ENCODE measurements around the gene OR1F1. TPM values are rescaled to one million over a fixed set of nuclear protein-coding genes. Genes with fewer than 3 reads are reported as not detected.

The OR1F1 gene
- polyA plus RNA-seq, 1 of the 3 experiments (the other 2 are of a cell fraction) = 0.71 TPM

GRCh38 chr16:3193221-3194212 is 5.5 kb downstream of the OR1F1 start:
- TF ChIP-seq RXRA (IDR thresholded peaks at IDR 0.05; ENCODE audit: borderline replicate concordance, low read depth) = no peak
- TF ChIP-seq JUND (IDR thresholded peaks at IDR 0.05) = no peak
- no peak for TF ChIP-seq GATA2 (CRISPR knock-in tag; IDR thresholded peaks at IDR 0.05)
- TF ChIP-seq MEF2A (IDR thresholded peaks at IDR 0.05; ENCODE audit: borderline replicate concordance, low read depth) = no peak
- no peak for TF ChIP-seq MXI1 (IDR thresholded peaks at IDR 0.05; ENCODE audit: low read depth, low read length)
- no peak for TF ChIP-seq RCOR1 (IDR thresholded peaks at IDR 0.05; ENCODE audit: low read length)
- no peak for TF ChIP-seq YY1 (IDR thresholded peaks at IDR 0.05; ENCODE audit: low read depth)
- TF ChIP-seq, protein P1, sequence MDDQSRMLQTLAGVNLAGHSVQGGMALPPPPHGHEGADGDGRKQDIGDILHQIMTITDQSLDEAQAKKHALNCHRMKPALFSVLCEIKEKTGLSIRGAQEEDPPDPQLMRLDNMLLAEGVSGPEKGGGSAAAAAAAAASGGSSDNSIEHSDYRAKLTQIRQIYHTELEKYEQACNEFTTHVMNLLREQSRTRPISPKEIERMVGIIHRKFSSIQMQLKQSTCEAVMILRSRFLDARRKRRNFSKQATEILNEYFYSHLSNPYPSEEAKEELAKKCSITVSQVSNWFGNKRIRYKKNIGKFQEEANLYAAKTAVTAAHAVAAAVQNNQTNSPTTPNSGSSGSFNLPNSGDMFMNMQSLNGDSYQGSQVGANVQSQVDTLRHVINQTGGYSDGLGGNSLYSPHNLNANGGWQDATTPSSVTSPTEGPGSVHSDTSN (IDR thresholded peaks at IDR 0.05) = no peak
- TF ChIP-seq REST (IDR thresholded peaks at IDR 0.05; ENCODE audit: low read depth, low read length) = no peak
- TF ChIP-seq TAF1 (IDR thresholded peaks at IDR 0.05; ENCODE audit: borderline replicate concordance, low read depth, low read length) = no peak
- no peak for TF ChIP-seq FOSL2 (IDR thresholded peaks at IDR 0.05; ENCODE audit: borderline replicate concordance, low read depth)
- no peak for TF ChIP-seq CHD2 (IDR thresholded peaks at IDR 0.05; ENCODE audit: low read length, partially characterized antibody)
- TF ChIP-seq, protein P2, sequence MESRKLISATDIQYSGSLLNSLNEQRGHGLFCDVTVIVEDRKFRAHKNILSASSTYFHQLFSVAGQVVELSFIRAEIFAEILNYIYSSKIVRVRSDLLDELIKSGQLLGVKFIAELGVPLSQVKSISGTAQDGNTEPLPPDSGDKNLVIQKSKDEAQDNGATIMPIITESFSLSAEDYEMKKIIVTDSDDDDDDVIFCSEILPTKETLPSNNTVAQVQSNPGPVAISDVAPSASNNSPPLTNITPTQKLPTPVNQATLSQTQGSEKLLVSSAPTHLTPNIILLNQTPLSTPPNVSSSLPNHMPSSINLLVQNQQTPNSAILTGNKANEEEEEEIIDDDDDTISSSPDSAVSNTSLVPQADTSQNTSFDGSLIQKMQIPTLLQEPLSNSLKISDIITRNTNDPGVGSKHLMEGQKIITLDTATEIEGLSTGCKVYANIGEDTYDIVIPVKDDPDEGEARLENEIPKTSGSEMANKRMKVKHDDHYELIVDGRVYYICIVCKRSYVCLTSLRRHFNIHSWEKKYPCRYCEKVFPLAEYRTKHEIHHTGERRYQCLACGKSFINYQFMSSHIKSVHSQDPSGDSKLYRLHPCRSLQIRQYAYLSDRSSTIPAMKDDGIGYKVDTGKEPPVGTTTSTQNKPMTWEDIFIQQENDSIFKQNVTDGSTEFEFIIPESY (IDR thresholded peaks at IDR 0.05; ENCODE audit: borderline replicate concordance, low read depth) = no peak
- H3K27me3 ChIP-seq (ENCODE audit: insufficient read depth) = peaks cover 35% of the 10 kb centered on the region
- H3K4me3 ChIP-seq (ENCODE audit: low read depth in 2 of 2, low read length in 1 of 2) = no peak overlapping the region
- no peaks in the 10 kb centered on the region for H3K9me2 ChIP-seq
- 72% methylated on average over 48 of the region's 49 CpGs for WGBS (ENCODE audit: low lambda C conversion rate)
- ChIA-PET POLR2A (no interaction called here), CTCF (no interaction called here)
- peaks cover 0 to 8% of the 10 kb centered on the region in 2 experiments; a peak in 1 of 4 replicates for H3K4me1 ChIP-seq (ENCODE audit: control insufficient read depth in 1 of 2, insufficient read depth in 2 of 2, low read depth in 1 of 2, low read length in 1 of 2)
- no peaks in the 10 kb centered on the region for H3K9me3 ChIP-seq
- no peaks in the 10 kb centered on the region for H3K79me2 ChIP-seq (ENCODE audit: insufficient read depth)
- no peak for DNase-seq
- H2AFZ ChIP-seq (ENCODE audit: low read depth) = no peak overlapping the region
- no peak overlapping the region for H3K4me2 ChIP-seq
- peaks cover 3% of the 10 kb centered on the region for H3F3A ChIP-seq (replicated peaks; ENCODE audit: insufficient read depth)
- H3K36me3 ChIP-seq (replicated peaks in 1 of 2; ENCODE audit: control insufficient read depth in 1 of 2, insufficient read depth in 2 of 2, low read length in 1 of 2) = no peaks in the 10 kb centered on the region
- no peak overlapping the region for H3K9ac ChIP-seq
- H4K20me1 ChIP-seq (ENCODE audit: insufficient read depth) = no peaks in the 10 kb centered on the region
- no peak overlapping the region for H3K27ac ChIP-seq (ENCODE audit: low read depth in 2 of 2, low read length in 1 of 2)
